ENCODE measurements around the gene CDH22. TPM values are rescaled to one million over a fixed set of nuclear protein-coding genes. Genes with fewer than 3 reads are reported as not detected.

CDH22 gene
- polyA plus RNA-seq, 1 donor from 2014 or later: 2.1 TPM

DNA sequence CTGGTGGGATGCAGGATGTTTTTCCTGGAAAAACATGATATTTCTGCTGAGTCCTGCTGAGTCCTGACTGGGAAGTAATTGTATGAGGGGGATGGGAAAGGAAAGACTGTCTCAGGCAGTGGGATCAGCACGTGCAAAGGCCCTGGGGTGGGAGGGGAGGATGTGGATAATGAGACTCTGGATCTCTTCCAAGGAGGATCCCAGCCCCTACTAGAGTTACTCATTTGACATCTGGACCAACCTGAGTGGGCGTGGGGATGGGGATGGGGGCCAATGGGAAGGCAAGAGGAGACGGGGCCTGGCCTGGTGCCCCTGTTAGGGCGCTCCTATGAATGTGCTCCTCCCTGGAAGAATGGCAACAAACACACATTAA lies 117.1 kb downstream of the CDH22 start:
- H3K9me2 ChIP-seq (ENCODE audit: insufficient read depth, low read length): no peaks in the 10 kb centered on the region
- no peaks in the 10 kb centered on the region for H3F3A ChIP-seq (ENCODE audit: insufficient read depth, low read length, poor library complexity, severe bottlenecking)
- H3K79me2 ChIP-seq (replicated peaks; ENCODE audit: insufficient read depth, low read length): no peaks in the 10 kb centered on the region
- H4K20me1 ChIP-seq (ENCODE audit: insufficient read depth): no peaks in the 10 kb centered on the region
- no peaks in the 10 kb centered on the region for H3K36me3 ChIP-seq (ENCODE audit: insufficient read depth, low read length)
- TF ChIP-seq, protein P1, sequence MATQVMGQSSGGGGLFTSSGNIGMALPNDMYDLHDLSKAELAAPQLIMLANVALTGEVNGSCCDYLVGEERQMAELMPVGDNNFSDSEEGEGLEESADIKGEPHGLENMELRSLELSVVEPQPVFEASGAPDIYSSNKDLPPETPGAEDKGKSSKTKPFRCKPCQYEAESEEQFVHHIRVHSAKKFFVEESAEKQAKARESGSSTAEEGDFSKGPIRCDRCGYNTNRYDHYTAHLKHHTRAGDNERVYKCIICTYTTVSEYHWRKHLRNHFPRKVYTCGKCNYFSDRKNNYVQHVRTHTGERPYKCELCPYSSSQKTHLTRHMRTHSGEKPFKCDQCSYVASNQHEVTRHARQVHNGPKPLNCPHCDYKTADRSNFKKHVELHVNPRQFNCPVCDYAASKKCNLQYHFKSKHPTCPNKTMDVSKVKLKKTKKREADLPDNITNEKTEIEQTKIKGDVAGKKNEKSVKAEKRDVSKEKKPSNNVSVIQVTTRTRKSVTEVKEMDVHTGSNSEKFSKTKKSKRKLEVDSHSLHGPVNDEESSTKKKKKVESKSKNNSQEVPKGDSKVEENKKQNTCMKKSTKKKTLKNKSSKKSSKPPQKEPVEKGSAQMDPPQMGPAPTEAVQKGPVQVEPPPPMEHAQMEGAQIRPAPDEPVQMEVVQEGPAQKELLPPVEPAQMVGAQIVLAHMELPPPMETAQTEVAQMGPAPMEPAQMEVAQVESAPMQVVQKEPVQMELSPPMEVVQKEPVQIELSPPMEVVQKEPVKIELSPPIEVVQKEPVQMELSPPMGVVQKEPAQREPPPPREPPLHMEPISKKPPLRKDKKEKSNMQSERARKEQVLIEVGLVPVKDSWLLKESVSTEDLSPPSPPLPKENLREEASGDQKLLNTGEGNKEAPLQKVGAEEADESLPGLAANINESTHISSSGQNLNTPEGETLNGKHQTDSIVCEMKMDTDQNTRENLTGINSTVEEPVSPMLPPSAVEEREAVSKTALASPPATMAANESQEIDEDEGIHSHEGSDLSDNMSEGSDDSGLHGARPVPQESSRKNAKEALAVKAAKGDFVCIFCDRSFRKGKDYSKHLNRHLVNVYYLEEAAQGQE (IDR thresholded peaks at IDR 0.05; ENCODE audit: borderline replicate concordance): no peak
- TF ChIP-seq RAD21 (conservative IDR thresholded peaks at IDR 0.05) (no peak), EP300 (conservative IDR thresholded peaks at IDR 0.05; ENCODE audit: poor library complexity, severe bottlenecking) (no peak), TAF1 (IDR thresholded peaks at IDR 0.05; ENCODE audit: low read depth) (no peak), EZH2 (IDR thresholded peaks at IDR 0.05; ENCODE audit: borderline replicate concordance, insufficient read depth, low read length, poor library complexity, severe bottlenecking) (no peak), POLR2AphosphoS5 (IDR thresholded peaks at IDR 0.05) (no peak), MXI1 (conservative IDR thresholded peaks at IDR 0.05; ENCODE audit: poor library complexity, severe bottlenecking) (no peak), SMC3 (conservative IDR thresholded peaks at IDR 0.05; ENCODE audit: poor library complexity) (no peak)
- TF ChIP-seq, protein P2, sequence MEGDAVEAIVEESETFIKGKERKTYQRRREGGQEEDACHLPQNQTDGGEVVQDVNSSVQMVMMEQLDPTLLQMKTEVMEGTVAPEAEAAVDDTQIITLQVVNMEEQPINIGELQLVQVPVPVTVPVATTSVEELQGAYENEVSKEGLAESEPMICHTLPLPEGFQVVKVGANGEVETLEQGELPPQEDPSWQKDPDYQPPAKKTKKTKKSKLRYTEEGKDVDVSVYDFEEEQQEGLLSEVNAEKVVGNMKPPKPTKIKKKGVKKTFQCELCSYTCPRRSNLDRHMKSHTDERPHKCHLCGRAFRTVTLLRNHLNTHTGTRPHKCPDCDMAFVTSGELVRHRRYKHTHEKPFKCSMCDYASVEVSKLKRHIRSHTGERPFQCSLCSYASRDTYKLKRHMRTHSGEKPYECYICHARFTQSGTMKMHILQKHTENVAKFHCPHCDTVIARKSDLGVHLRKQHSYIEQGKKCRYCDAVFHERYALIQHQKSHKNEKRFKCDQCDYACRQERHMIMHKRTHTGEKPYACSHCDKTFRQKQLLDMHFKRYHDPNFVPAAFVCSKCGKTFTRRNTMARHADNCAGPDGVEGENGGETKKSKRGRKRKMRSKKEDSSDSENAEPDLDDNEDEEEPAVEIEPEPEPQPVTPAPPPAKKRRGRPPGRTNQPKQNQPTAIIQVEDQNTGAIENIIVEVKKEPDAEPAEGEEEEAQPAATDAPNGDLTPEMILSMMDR (IDR thresholded peaks at IDR 0.05; ENCODE audit: poor library complexity, severe bottlenecking): no peak
- no peak overlapping the region for H3K4me2 ChIP-seq (ENCODE audit: low read length)
- no peaks in the 10 kb centered on the region for H3K27me3 ChIP-seq (ENCODE audit: insufficient read depth, low read depth, low read length)
- no peak overlapping the region for H3K27ac ChIP-seq (ENCODE audit: low read length)
- H2AFZ ChIP-seq (ENCODE audit: low read depth, low read length): no peak overlapping the region
- H3K9me3 ChIP-seq (ENCODE audit: low read length): no peaks in the 10 kb centered on the region
- no peak overlapping the region for H3K4me3 ChIP-seq (ENCODE audit: low read length)
- no peak overlapping the region for H3K9ac ChIP-seq (ENCODE audit: low read length)

DNA sequence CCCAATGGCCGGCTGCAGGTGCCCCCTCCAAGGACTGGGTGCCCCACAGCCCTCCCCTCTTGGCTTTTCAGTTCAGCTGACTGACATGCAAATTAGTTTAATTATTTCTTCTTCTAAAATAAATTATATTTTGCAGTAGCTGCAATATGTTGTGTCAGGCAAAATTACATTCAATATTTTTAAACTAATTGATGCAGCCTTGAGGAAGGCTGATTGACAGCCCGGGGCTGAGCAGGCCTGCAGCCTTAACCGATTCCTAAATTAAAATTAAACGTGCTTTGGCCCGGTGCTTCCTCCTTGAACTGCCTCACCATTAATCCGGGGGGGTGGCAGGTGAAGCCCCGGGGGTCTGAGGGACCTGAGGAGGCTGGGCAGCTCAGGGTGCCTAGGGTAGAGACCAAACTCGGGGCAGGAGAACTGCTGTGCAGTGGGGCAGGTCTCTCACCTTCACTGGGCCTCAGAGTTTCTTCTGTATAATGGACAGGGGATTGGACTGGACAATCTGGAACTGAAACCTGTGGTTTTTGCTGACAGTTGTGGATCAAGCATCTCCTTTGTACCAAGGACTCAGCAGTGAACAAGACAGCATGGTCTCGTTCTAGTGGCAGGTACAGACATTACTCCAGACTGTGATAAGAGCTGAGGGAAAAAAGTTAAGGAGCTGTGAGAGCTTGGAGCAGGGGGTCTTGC lies 117.7 kb downstream of the CDH22 start:
- TF ChIP-seq TAF1 (IDR thresholded peaks at IDR 0.05; ENCODE audit: low read depth) (no peak), SMC3 (conservative IDR thresholded peaks at IDR 0.05; ENCODE audit: poor library complexity) (no peak), MXI1 (conservative IDR thresholded peaks at IDR 0.05; ENCODE audit: poor library complexity, severe bottlenecking) (no peak), EP300 (conservative IDR thresholded peaks at IDR 0.05; ENCODE audit: poor library complexity, severe bottlenecking) (no peak), POLR2AphosphoS5 (IDR thresholded peaks at IDR 0.05) (no peak), EZH2 (IDR thresholded peaks at IDR 0.05; ENCODE audit: borderline replicate concordance, insufficient read depth, low read length, poor library complexity, severe bottlenecking) (no peak), RAD21 (conservative IDR thresholded peaks at IDR 0.05) (no peak)
- TF ChIP-seq, protein P1 (IDR thresholded peaks at IDR 0.05; ENCODE audit: borderline replicate concordance): no peak
- TF ChIP-seq, protein P2 (IDR thresholded peaks at IDR 0.05; ENCODE audit: poor library complexity, severe bottlenecking): no peak

More for the DNA sequence above, 117.7 kb downstream of the CDH22 start:
- no peaks in the 10 kb centered on the region for H4K20me1 ChIP-seq (ENCODE audit: insufficient read depth)
- no peak overlapping the region for H3K4me3 ChIP-seq (ENCODE audit: low read length)
- H3F3A ChIP-seq (ENCODE audit: insufficient read depth, low read length, poor library complexity, severe bottlenecking): no peaks in the 10 kb centered on the region
- no peak overlapping the region for H3K9ac ChIP-seq (ENCODE audit: low read length)
- no peaks in the 10 kb centered on the region for H3K79me2 ChIP-seq (replicated peaks; ENCODE audit: insufficient read depth, low read length)
- no peak overlapping the region for H3K27ac ChIP-seq (ENCODE audit: low read length)
- no peaks in the 10 kb centered on the region for H3K9me3 ChIP-seq (ENCODE audit: low read length)
- no peaks in the 10 kb centered on the region for H3K27me3 ChIP-seq (ENCODE audit: insufficient read depth, low read depth, low read length)
- H3K4me2 ChIP-seq (ENCODE audit: low read length): no peak overlapping the region
- H3K36me3 ChIP-seq (ENCODE audit: insufficient read depth, low read length): no peaks in the 10 kb centered on the region
- H3K9me2 ChIP-seq (ENCODE audit: insufficient read depth, low read length): no peaks in the 10 kb centered on the region
- H2AFZ ChIP-seq (ENCODE audit: low read depth, low read length): no peak overlapping the region

Measured in neural cell (in vitro differentiated cells).